Activated B cell treated with CpG ODN at 0.5 μM for 24 hours (primary cell): Measurements from ENCODE around the gene IFNL4. TPM values are rescaled to one million over a fixed set of nuclear protein-coding genes. Genes with fewer than 3 reads are reported as not detected.

Source experiments
- ATAC-seq: fragments of 200-7000 bp; cut with Tn5 transposase; one replicate; pipeline ENCODE4 v1.10.0; 2021; ENCODE audit warnings: low read depth, mild to moderate bottlenecking, moderate library complexity
- CTCF ChIA-PET: fragments of 350-600 bp; sonication (Branson Sonifier 250); formaldehyde crosslinking; loops from one replicate; lab custom pipeline; 2021; ENCODE audit warnings: antibody characterized with exemption; lab: Charles Lee
- POLR2A ChIA-PET: fragments of 350-600 bp; sonication (Branson Sonifier 250); formaldehyde crosslinking; loops from one replicate; lab custom pipeline; 2021; ENCODE audit warnings: antibody characterized with exemption; lab: Charles Lee
- DNase-seq: peaks from one replicate; pipeline ENCODE4 v3.0.0; 2022
- H3K27ac Mint-ChIP-seq: one replicate; pipeline ENCODE4 v1.8.0; 2020; ENCODE audit warnings: mixed read lengths
- H3K27me3 Mint-ChIP-seq: one replicate; pipeline ENCODE4 v1.8.0; 2021; ENCODE audit warnings: mixed read lengths
- H3K36me3 Mint-ChIP-seq: one replicate; pipeline ENCODE4 v1.8.0; 2021; ENCODE audit warnings: low read depth, mixed read lengths
- H3K4me1 Mint-ChIP-seq: one replicate; pipeline ENCODE4 v1.8.0; 2021; ENCODE audit warnings: mixed read lengths
- H3K4me3 Mint-ChIP-seq: one replicate; pipeline ENCODE4 v1.8.0; 2020; ENCODE audit warnings: mild to moderate bottlenecking, mixed read lengths
- H3K9me3 Mint-ChIP-seq: one replicate; pipeline ENCODE4 v1.8.0; 2020; ENCODE audit warnings: mixed read lengths
- CTCF ChIP-seq: fragments of 200-600 bp; IDR thresholded peaks from one replicate; pipeline ENCODE4 v1.8.0; 2022; ENCODE audit warnings: antibody characterized with exemption, mild to moderate bottlenecking
- intact Hi-C: fragments of 100-400 bp; cut with micrococcal nuclease; formaldehyde crosslinking; loops from one replicate; pipeline ENCODE4 v1.15.1; 2024
- total RNA-seq: library from RNA; stranded (reverse); gene quantifications from 2 replicates; pipeline ENCODE4 v1.2.3, GENCODE V29; 2022

IFNL4 gene
- total RNA-seq, 1 donor from 2014 or later: not detected

- no peaks in the 10 kb centered on the region for H3K36me3 Mint-ChIP-seq
- no peaks in the 10 kb centered on the region for H3K4me1 Mint-ChIP-seq
- DNase-seq (no peak), ATAC-seq (no peak)
- no peak overlapping the region for H3K4me3 Mint-ChIP-seq
- CTCF ChIA-PET: no interaction called here
- peaks cover 31% of the 10 kb centered on the region for H3K27me3 Mint-ChIP-seq
- no peak for TF ChIP-seq CTCF
- no peak overlapping the region for H3K27ac Mint-ChIP-seq
- POLR2A ChIA-PET: no interaction called here
- intact Hi-C loops: no loop called here
- H3K9me3 Mint-ChIP-seq: no peaks in the 10 kb centered on the region
Measured at GRCh38 chr19:39263912-39264305, 15.3 kb upstream of the IFNL4 start.

- ChIA-PET POLR2A (no interaction called here), CTCF (no interaction called here)
- Mint-ChIP-seq H3K27me3 (peaks cover 26% of the 10 kb centered on the region), H3K9me3 (no peaks in the 10 kb centered on the region), H3K4me3 (no peak overlapping the region), H3K4me1 (no peaks in the 10 kb centered on the region), H3K27ac (no peak overlapping the region), H3K36me3 (no peaks in the 10 kb centered on the region)
- no peak for TF ChIP-seq CTCF
- DNase-seq: no peak
- no peak for ATAC-seq
- intact Hi-C loops: no loop called here
Measured at GRCh38 chr19:39262496-39262895, 13.8 kb upstream of the IFNL4 start.

- Mint-ChIP-seq H3K9me3 (peaks cover 2% of the 10 kb centered on the region), H3K4me1 (no peaks in the 10 kb centered on the region), H3K4me3 (no peak overlapping the region), H3K36me3 (no peaks in the 10 kb centered on the region), H3K27me3 (peaks cover 32% of the 10 kb centered on the region), H3K27ac (no peak overlapping the region)
- ChIA-PET CTCF (no interaction called here), POLR2A (no interaction called here)
- ATAC-seq (no peak), DNase-seq (no peak)
- intact Hi-C loops: no loop called here
- no peak for TF ChIP-seq CTCF
Measured at GRCh38 chr19:39261704-39262103, 13.0 kb upstream of the IFNL4 start.

GRCh38 chr19:39257227-39257626, 8.6 kb upstream of the IFNL4 start:
- CTCF ChIA-PET: no interaction called here
- intact Hi-C loops: no loop called here

More at GRCh38 chr19:39257227-39257626, 8.6 kb upstream of the IFNL4 start:
- no peaks in the 10 kb centered on the region for H3K4me1 Mint-ChIP-seq
- H3K4me3 Mint-ChIP-seq: no peak overlapping the region
- DNase-seq (no peak), ATAC-seq (no peak)
- POLR2A ChIA-PET: no interaction called here
- H3K27ac Mint-ChIP-seq: no peak overlapping the region
- no peaks in the 10 kb centered on the region for H3K36me3 Mint-ChIP-seq
- peaks cover 2% of the 10 kb centered on the region for H3K9me3 Mint-ChIP-seq
- peaks cover 14% of the 10 kb centered on the region for H3K27me3 Mint-ChIP-seq
- no peak for TF ChIP-seq CTCF
